ENCODE results near the gene TNFRSF11A.

DNA sequence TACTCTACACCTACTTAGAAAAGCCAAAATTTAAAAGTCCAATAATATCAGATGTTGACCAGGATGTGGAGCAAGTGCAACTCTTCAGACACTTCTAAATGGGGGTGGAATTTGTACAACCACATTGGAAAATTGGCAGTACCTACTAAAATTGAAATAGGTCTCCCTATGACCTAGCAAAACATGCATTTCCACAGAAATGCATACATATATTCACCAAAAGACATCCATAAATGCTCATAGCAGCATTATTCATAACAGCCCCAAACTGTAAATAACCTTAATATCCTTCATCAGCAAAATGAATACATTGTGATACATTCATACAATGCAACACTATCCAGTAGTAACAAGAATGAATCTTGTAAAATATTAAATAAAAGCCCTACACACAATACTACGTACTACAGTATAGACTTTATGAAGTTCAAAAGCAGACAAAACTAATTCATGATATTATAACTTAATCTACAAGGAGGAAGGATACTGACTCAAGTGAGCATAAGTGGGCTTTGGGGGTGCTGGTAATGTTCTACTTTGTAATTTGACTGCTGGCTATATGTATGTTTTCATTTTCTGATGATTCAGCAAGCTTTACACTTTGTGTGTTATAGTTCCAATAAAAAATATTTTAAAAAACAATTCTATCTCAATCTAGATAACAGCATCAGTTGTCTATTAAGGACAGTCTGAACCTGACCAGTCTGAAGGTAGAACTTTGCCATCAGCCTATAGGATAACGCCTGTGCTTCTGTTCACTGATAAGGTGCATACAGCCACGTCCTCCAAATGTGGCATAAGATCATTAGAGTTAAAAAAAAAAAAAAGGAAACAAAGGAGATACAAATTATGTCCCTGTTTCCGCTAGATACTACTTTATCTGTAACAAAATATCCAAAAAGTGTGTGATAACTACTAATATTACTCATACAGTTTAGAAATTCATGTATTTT is 6.6 kb upstream of the TNFRSF11A start:
- no peak for TF ChIP-seq POLR2A (IDR thresholded peaks at IDR 0.05)
- TF ChIP-seq, protein P1, sequence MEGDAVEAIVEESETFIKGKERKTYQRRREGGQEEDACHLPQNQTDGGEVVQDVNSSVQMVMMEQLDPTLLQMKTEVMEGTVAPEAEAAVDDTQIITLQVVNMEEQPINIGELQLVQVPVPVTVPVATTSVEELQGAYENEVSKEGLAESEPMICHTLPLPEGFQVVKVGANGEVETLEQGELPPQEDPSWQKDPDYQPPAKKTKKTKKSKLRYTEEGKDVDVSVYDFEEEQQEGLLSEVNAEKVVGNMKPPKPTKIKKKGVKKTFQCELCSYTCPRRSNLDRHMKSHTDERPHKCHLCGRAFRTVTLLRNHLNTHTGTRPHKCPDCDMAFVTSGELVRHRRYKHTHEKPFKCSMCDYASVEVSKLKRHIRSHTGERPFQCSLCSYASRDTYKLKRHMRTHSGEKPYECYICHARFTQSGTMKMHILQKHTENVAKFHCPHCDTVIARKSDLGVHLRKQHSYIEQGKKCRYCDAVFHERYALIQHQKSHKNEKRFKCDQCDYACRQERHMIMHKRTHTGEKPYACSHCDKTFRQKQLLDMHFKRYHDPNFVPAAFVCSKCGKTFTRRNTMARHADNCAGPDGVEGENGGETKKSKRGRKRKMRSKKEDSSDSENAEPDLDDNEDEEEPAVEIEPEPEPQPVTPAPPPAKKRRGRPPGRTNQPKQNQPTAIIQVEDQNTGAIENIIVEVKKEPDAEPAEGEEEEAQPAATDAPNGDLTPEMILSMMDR (IDR thresholded peaks at IDR 0.05 in 4 of 5, conservative IDR thresholded peaks at IDR 0.05 in 1 of 5), result no peak

Measured in gastrocnemius medialis (tissue), 4 donors.